ENCODE data around the gene GARS1.

Gene GARS1

GRCh38 chr7:30652698-30653641 is 58.3 kb downstream of the GARS1 start:
- TF ChIP-seq GATA3 (IDR thresholded peaks at IDR 0.05; ENCODE audit: low read depth, low read length) (no peak), GATA2 (IDR thresholded peaks at IDR 0.05; ENCODE audit: low read depth, low read length) (no peak)

GRCh38 chr7:30654296-30655090 is 59.8 kb downstream of the GARS1 start:
- TF ChIP-seq GATA2 (IDR thresholded peaks at IDR 0.05; ENCODE audit: low read depth, low read length) (no peak), GATA3 (IDR thresholded peaks at IDR 0.05; ENCODE audit: low read depth, low read length) (no peak)

GRCh38 chr7:30655096-30655970 is 60.7 kb downstream of the GARS1 start:
- TF ChIP-seq GATA2 (IDR thresholded peaks at IDR 0.05; ENCODE audit: low read depth, low read length) (no peak), GATA3 (IDR thresholded peaks at IDR 0.05; ENCODE audit: low read depth, low read length) (no peak)

GRCh38 chr7:30656006-30656957 is 61.6 kb downstream of the GARS1 start:
- TF ChIP-seq GATA2 (IDR thresholded peaks at IDR 0.05; ENCODE audit: low read depth, low read length) (no peak), GATA3 (IDR thresholded peaks at IDR 0.05; ENCODE audit: low read depth, low read length) (no peak)

GRCh38 chr7:30657131-30657530 is 62.5 kb downstream of the GARS1 start:
- TF ChIP-seq GATA3 (IDR thresholded peaks at IDR 0.05; ENCODE audit: low read depth, low read length) (no peak), GATA2 (IDR thresholded peaks at IDR 0.05; ENCODE audit: low read depth, low read length) (no peak)

- no peak for TF ChIP-seq GATA3 (IDR thresholded peaks at IDR 0.05; ENCODE audit: low read depth, low read length)
- no peak for TF ChIP-seq GATA2 (IDR thresholded peaks at IDR 0.05; ENCODE audit: low read depth, low read length)
Observed at GRCh38 chr7:30658479-30659074, 63.9 kb downstream of the GARS1 start.

- no peak for TF ChIP-seq GATA2 (IDR thresholded peaks at IDR 0.05; ENCODE audit: low read depth, low read length)
- no peak for TF ChIP-seq GATA3 (IDR thresholded peaks at IDR 0.05; ENCODE audit: low read depth, low read length)
Observed at GRCh38 chr7:30659312-30659711, 64.6 kb downstream of the GARS1 start.

- no peak for TF ChIP-seq GATA2 (IDR thresholded peaks at IDR 0.05; ENCODE audit: low read depth, low read length)
- TF ChIP-seq GATA3 (IDR thresholded peaks at IDR 0.05; ENCODE audit: low read depth, low read length): no peak
Observed at GRCh38 chr7:30660331-30661255, 65.9 kb downstream of the GARS1 start.

- no peak for TF ChIP-seq GATA2 (IDR thresholded peaks at IDR 0.05; ENCODE audit: low read depth, low read length)
- no peak for TF ChIP-seq GATA3 (IDR thresholded peaks at IDR 0.05; ENCODE audit: low read depth, low read length)
Observed at GRCh38 chr7:30661926-30662325, 67.2 kb downstream of the GARS1 start.

- TF ChIP-seq GATA3 (IDR thresholded peaks at IDR 0.05; ENCODE audit: low read depth, low read length) (no peak), GATA2 (IDR thresholded peaks at IDR 0.05; ENCODE audit: low read depth, low read length) (no peak)
Observed at GRCh38 chr7:30662431-30662939, 67.8 kb downstream of the GARS1 start.

- TF ChIP-seq GATA3 (IDR thresholded peaks at IDR 0.05; ENCODE audit: low read depth, low read length) (no peak), GATA2 (IDR thresholded peaks at IDR 0.05; ENCODE audit: low read depth, low read length) (no peak)
Observed at GRCh38 chr7:30663414-30663813, 68.7 kb downstream of the GARS1 start.

Data from SH-SY5Y (cell line).